ENCODE results near the gene SEM1.
"Not testable (repeated sequence)": the region's sequence is repeated elsewhere in the genome, so short reads cannot be mapped to it uniquely, and the experiment has no call there.

SEM1 gene

GRCh38 chr7:96709381-96710228, at the start of gene SEM1:
TSS of gene SEM1 (minus strand) at chr7:96709846. CDS start at chr7:96709763, 83 bp downstream.
- peak; percentile 82 for DNase-seq

GRCh38 chr7:96757880-96758279, 48.2 kb upstream of the SEM1 start:
- DNase-seq = not testable (repeated sequence)

GRCh38 chr7:96747418-96747940, 37.8 kb upstream of the SEM1 start:
- no peak for DNase-seq

GRCh38 chr7:96740130-96740529, 30.5 kb upstream of the SEM1 start:
- DNase-seq = no peak

- DNase-seq = no peak
Measured at GRCh38 chr7:96739609-96740008, 30.0 kb upstream of the SEM1 start.

- no peak for DNase-seq
Measured at GRCh38 chr7:96739167-96739566, 29.5 kb upstream of the SEM1 start.

- DNase-seq = no peak
Measured at GRCh38 chr7:96738705-96739104, 29.1 kb upstream of the SEM1 start.

GRCh38 chr7:96737545-96738050, 28.0 kb upstream of the SEM1 start:
- no peak for DNase-seq

- peak; percentile 6 for DNase-seq
Measured at GRCh38 chr7:96734343-96734742, 24.7 kb upstream of the SEM1 start.

GRCh38 chr7:96729820-96730219, 20.2 kb upstream of the SEM1 start:
- DNase-seq = no peak

- no peak for DNase-seq
Measured at GRCh38 chr7:96728139-96728538, 18.5 kb upstream of the SEM1 start.

GRCh38 chr7:96727534-96728088, 18.0 kb upstream of the SEM1 start:
- no peak for DNase-seq

GRCh38 chr7:96723622-96724021, 14.0 kb upstream of the SEM1 start:
- DNase-seq = no peak

GRCh38 chr7:96722928-96723327, 13.3 kb upstream of the SEM1 start:
- not testable (repeated sequence) for DNase-seq

- DNase-seq = peak; percentile 23
Measured at GRCh38 chr7:96720843-96721242, 11.2 kb upstream of the SEM1 start.

GRCh38 chr7:96719164-96719563, 9.5 kb upstream of the SEM1 start:
- peak; percentile 69 for DNase-seq

- no peak for DNase-seq
Measured at GRCh38 chr7:96718107-96719003, 8.7 kb upstream of the SEM1 start.

GRCh38 chr7:96713037-96713436, 3.4 kb upstream of the SEM1 start:
- no peak for DNase-seq

- DNase-seq = no peak
Measured at GRCh38 chr7:96710544-96710943, 898 bp upstream of the SEM1 start.

- no peak for DNase-seq
Measured at GRCh38 chr7:96708872-96709271, 774 bp downstream of the SEM1 start.

GRCh38 chr7:96707901-96708774, 1.5 kb downstream of the SEM1 start:
- DNase-seq = no peak

GRCh38 chr7:96701258-96701657, 8.4 kb downstream of the SEM1 start:
- DNase-seq = no peak

Measured in NCI-H1105 treated with DMSO at 0.1 percent for 48 hours (cell line).